SK-N-SH treated with all-trans-retinoic acid at 6 μM for 48 hours (cell line): Measurements from ENCODE around the gene HOMEZ.

ENCODE experiments used
- ATAC-seq: fragments of 200-7000 bp; cut with Tn5 transposase; 3 replicates; pipeline ENCODE4 v1.9.1; 2020; ENCODE audit warnings: mild to moderate bottlenecking, moderate library complexity
- ARNTL ChIP-seq: fragments of 450-650 bp; formaldehyde crosslinking; IDR thresholded peaks from 2 replicates; pipeline ENCODE4 v1.5.0; 2020; ENCODE audit warnings: low read depth, mild to moderate bottlenecking, moderate library complexity, borderline replicate concordance
- BACH2 ChIP-seq: fragments of 250-450 bp; sonication (Bioruptor Pico); IDR thresholded peaks from 2 replicates; pipeline ENCODE4 v1.9.0; 2021; ENCODE audit warnings: mild to moderate bottlenecking, borderline replicate concordance
- CSDC2 ChIP-seq: fragments of 250-450 bp; sonication (Bioruptor Pico); IDR thresholded peaks from 2 replicates; pipeline ENCODE4 v1.5.0; 2020; ENCODE audit warnings: mild to moderate bottlenecking, moderate library complexity
- CSRNP3 ChIP-seq: fragments of 250-450 bp; sonication (Bioruptor Pico); IDR thresholded peaks from 2 replicates; pipeline ENCODE4 v1.5.1; 2021; ENCODE audit warnings: mild to moderate bottlenecking, moderate library complexity
- ESRRG ChIP-seq: fragments of 250-450 bp; sonication (Bioruptor Pico); IDR thresholded peaks from 2 replicates; pipeline ENCODE4 v1.6.1; 2021; ENCODE audit warnings: mild to moderate bottlenecking
- GLIS3 ChIP-seq: fragments of 250-450 bp; sonication (Bioruptor Pico); IDR thresholded peaks from 2 replicates; pipeline ENCODE4 v1.5.0; 2020; ENCODE audit warnings: mild to moderate bottlenecking, moderate library complexity
- PATZ1 ChIP-seq: fragments of 250-450 bp; sonication (Bioruptor Pico); IDR thresholded peaks from 2 replicates; pipeline ENCODE4 v1.8.0; 2020; ENCODE audit warnings: mild to moderate bottlenecking, moderate library complexity, borderline replicate concordance
- POU6F1 ChIP-seq: fragments of 250-450 bp; sonication (Bioruptor Pico); IDR thresholded peaks from 2 replicates; pipeline ENCODE4 v1.8.0; 2021; ENCODE audit warnings: low read depth, mild to moderate bottlenecking, moderate library complexity, borderline replicate concordance
- PPARA ChIP-seq: fragments of 250-450 bp; sonication (Bioruptor Pico); IDR thresholded peaks from 2 replicates; pipeline ENCODE4 v1.5.0; 2020; ENCODE audit warnings: mild to moderate bottlenecking, borderline replicate concordance
- RARB ChIP-seq: fragments of 250-450 bp; sonication (Bioruptor Pico); IDR thresholded peaks from 2 replicates; pipeline ENCODE4 v1.8.0; 2021; ENCODE audit warnings: mild to moderate bottlenecking, moderate library complexity
- SNAI2 ChIP-seq: fragments of 250-450 bp; sonication (Bioruptor Pico); IDR thresholded peaks from 2 replicates; pipeline ENCODE4 v1.5.0; 2020; ENCODE audit warnings: mild to moderate bottlenecking, moderate library complexity
- TCF4 ChIP-seq: fragments of 250-450 bp; sonication (Bioruptor Pico); IDR thresholded peaks from 2 replicates; pipeline ENCODE4 v1.8.0; 2021; ENCODE audit warnings: mild to moderate bottlenecking, moderate library complexity, borderline replicate concordance
- ZC3H10 ChIP-seq: fragments of 250-450 bp; sonication (Bioruptor Pico); IDR thresholded peaks from 2 replicates; pipeline ENCODE4 v1.5.1; 2021; ENCODE audit warnings: mild to moderate bottlenecking, moderate library complexity
- ZFP3 ChIP-seq: fragments of 250-450 bp; sonication (Bioruptor Pico); IDR thresholded peaks from 2 replicates; pipeline ENCODE4 v1.5.0; 2020; ENCODE audit warnings: mild to moderate bottlenecking, moderate library complexity
- ZFP30 ChIP-seq: fragments of 450-650 bp; formaldehyde crosslinking; IDR thresholded peaks from 2 replicates; pipeline ENCODE4 v1.5.0; 2022; ENCODE audit warnings: mild to moderate bottlenecking, moderate library complexity
- ZNF565 ChIP-seq: fragments of 450-650 bp; formaldehyde crosslinking; conservative IDR thresholded peaks from 2 replicates; pipeline ENCODE4 v1.5.0; 2020; ENCODE audit warnings: low read depth, mild to moderate bottlenecking, moderate library complexity
- ZNF70 ChIP-seq: fragments of 450-650 bp; formaldehyde crosslinking; IDR thresholded peaks from 2 replicates; pipeline ENCODE4 v1.5.0; 2020; ENCODE audit warnings: mild to moderate bottlenecking, moderate library complexity
- ZNF8 ChIP-seq: fragments of 450-650 bp; formaldehyde crosslinking; IDR thresholded peaks from 2 replicates; pipeline ENCODE4 v1.5.0; 2020; ENCODE audit warnings: mild to moderate bottlenecking, moderate library complexity

The HOMEZ gene

GRCh38 chr14:23259426-23259825, 26.5 kb downstream of the HOMEZ start (continued):
- TF ChIP-seq BACH2 (CRISPR knock-in tag) (no peak), ZNF8 (CRISPR knock-in tag) (no peak), ARNTL (no peak), ZC3H10 (CRISPR knock-in tag) (no peak), ZFP30 (CRISPR knock-in tag) (no peak), PPARA (CRISPR knock-in tag) (no peak)

GRCh38 chr14:23258256-23258655, 27.7 kb downstream of the HOMEZ start:
- TF ChIP-seq CSRNP3 (CRISPR knock-in tag) = no peak
- TF ChIP-seq, all 23 proteins: peak for 0
- ATAC-seq = no peak

- TF ChIP-seq ZNF8 (CRISPR knock-in tag) = no peak
- ATAC-seq = no peak
Observed at GRCh38 chr14:23252420-23253333, 33.3 kb downstream of the HOMEZ start.

GRCh38 chr14:23252006-23252405, 33.9 kb downstream of the HOMEZ start:
- ATAC-seq = no peak
- TF ChIP-seq ZNF565 (CRISPR knock-in tag) = no peak
- TF ChIP-seq CSRNP3 (CRISPR knock-in tag) = no peak
- no peak for TF ChIP-seq ZFP30 (CRISPR knock-in tag)
- no peak for TF ChIP-seq PATZ1 (CRISPR knock-in tag)
- no peak for TF ChIP-seq PPARA (CRISPR knock-in tag)
- no peak for TF ChIP-seq TCF4 (CRISPR knock-in tag)
- TF ChIP-seq SNAI2 (CRISPR knock-in tag) = no peak
- TF ChIP-seq CSDC2 = no peak
- no peak for TF ChIP-seq GLIS3
- no peak for TF ChIP-seq ARNTL
- TF ChIP-seq RARB (CRISPR knock-in tag) = no peak
- TF ChIP-seq ZNF8 (CRISPR knock-in tag) = no peak
- TF ChIP-seq, all 23 proteins: peak for 0

GRCh38 chr14:23249824-23250223, 36.1 kb downstream of the HOMEZ start:
- TF ChIP-seq CSDC2 (no peak), ESRRG (no peak), RARB (CRISPR knock-in tag) (no peak), PPARA (CRISPR knock-in tag) (no peak), TCF4 (CRISPR knock-in tag) (no peak), GLIS3 (no peak), ZFP30 (CRISPR knock-in tag) (no peak), ARNTL (no peak), BACH2 (CRISPR knock-in tag) (no peak), SNAI2 (CRISPR knock-in tag) (no peak), ZNF565 (CRISPR knock-in tag) (no peak), POU6F1 (CRISPR knock-in tag) (no peak), ZFP3 (no peak), ZNF70 (CRISPR knock-in tag) (no peak), ZC3H10 (CRISPR knock-in tag) (no peak), ZNF8 (CRISPR knock-in tag) (no peak), CSRNP3 (CRISPR knock-in tag) (no peak)
- TF ChIP-seq, all 23 proteins: peak for 0
- ATAC-seq = no peak
